Activated T-helper 1 cell treated with Interleukin-2 at 50 U/mL for 16 hours (primary cell): ENCODE data around the gene INAVA.
"Not testable (repeated sequence)": the region's sequence is repeated elsewhere in the genome, so short reads cannot be mapped to it uniquely, and the experiment has no call there.

ENCODE experiments used
- DNase-seq: peaks from one replicate; pipeline ENCODE4 v3.0.0-alpha.2; 2020; ENCODE audit warnings: low read depth

Gene INAVA

GRCh38 chr1:200922406-200922805, 27.7 kb downstream of the INAVA start:
- no peak for DNase-seq

DNA sequence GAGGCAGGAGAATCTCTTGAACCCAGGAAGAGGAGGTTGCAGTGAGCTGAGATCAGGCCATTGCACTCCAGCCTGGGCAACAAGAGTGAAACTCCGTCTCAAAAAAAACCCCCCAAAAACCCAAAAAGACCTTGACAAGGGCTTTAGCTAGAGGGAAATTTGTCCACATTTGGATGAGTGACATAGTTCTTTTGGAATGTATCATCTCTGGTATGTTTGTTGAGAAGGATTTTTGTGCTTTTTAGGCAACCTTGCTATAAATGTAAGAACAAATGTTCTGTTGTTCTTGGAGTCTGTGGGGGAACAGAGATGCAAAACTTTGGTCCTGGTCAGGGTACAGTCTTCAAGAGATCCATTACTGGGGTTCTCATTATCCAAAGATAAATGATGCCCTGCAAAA, 28.9 kb downstream of the INAVA start:
- no peak for DNase-seq

DNA sequence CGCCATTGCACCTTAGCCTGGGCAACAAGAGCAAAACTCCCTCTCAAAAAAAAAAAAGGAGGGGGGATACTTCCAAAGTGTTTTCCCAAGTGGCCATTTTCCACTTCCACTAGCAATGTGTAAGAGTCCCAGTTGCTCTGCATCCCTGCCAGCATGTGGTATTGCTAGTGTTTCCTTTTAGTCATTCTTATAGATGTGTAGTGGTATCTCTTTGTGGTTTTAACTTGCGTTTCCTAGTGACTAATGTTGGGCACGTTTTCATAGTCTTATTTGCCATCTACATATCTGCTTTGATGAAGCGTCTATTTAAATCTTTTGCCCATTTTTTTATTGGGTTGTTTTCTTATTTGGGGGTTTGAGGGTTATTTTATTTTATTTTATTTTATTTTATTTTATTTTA, 31.1 kb downstream of the INAVA start:
- no peak for DNase-seq

DNA sequence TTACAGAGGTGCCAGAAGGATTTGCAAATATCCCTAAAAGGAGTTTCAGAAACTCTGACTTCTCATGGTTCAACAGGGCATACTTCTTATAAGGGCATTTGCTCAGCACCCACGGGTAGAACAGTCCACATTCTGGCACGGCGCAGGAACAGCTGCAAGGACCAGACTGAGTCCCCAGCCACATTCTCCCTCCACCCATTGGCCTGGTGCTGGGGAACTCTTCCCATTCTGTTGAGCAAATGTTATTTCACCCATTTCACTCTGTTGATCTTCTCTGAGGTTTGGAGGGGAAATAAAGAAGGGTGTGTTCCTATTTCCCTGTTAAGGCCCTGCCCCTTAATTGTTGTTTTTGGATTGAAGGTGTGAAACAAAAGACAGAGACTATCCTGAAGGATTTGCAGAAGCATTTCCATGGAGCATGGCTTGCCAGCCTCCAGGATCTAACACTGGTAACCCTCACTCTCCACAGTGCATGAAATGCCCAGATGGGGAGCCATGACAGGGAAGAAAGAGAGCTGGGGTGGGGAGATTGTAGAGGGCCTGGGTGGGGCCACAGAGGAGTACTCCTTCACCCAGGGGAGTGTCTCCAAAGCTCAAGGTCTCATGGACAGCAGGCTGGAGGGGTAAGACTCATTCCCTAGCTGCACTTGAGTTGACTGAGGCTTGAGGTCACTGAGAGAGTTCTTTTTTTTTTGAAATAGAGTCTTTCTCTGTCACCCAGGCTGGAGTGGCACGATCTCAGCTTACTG, 35.0 kb downstream of the INAVA start:
- DNase-seq = no peak

GRCh38 chr1:200930285-200930684, 35.6 kb downstream of the INAVA start:
- not testable (repeated sequence) for DNase-seq

- DNase-seq = no peak
Observed at GRCh38 chr1:200931776-200932175, 37.1 kb downstream of the INAVA start.

GRCh38 chr1:200934676-200935245, 40.1 kb downstream of the INAVA start:
- DNase-seq = no peak

DNA sequence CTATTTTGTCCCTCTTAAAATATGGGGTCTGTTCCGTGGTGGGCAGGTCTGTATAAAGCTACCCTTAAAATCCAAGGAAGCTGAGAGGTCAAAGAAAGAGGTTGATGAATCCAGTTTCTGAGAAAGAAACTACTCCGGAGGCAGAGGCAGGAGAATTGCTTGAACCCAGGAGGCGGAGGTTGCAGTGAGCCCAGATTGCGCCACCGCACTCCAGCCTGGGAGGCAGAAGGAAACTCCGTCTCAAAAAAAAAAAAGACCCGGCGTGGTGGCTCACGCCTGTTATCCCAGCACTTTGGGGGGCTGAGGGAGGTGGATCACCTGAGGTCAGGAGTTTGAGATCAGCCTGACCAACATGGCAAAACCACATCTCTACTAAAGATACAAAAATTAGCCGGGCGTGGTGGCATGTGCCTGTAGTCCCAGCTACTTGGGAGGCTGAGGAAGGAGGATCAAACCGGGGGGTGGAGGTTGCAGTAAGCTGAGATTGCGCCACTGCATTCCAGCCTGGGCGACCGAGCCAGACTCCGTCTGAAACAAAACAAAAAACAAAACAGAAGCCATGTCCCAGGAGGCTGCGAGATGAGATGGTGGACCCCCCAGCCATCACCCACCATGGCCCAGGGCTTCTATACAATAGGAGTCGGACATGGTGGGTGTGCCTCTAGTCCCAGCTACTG, 40.7 kb downstream of the INAVA start:
- DNase-seq = not testable (repeated sequence)

- no peak for DNase-seq
Observed at GRCh38 chr1:200938955-200939354, 44.3 kb downstream of the INAVA start.

DNA sequence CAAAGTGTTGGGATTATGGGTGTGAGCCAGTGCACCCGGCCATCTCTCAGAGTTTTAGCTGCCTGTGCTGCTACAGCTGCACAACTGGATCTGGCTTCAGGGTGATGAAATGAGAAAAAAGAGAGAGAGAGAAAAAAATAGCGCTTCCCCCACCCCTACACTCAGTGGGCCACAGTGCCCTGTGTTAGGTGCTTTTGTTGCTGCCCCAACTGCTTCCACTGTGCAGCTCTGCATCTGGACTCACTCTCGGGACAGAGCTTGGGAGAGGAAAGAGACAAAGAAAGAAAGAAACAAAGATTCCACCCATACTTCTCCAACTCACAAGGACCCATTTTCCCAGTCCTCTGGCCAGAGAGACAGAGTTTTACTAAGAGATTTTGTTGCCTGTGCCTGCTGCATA, 50.4 kb downstream of the INAVA start:
- DNase-seq = no peak

GRCh38 chr1:200947059-200947566, 52.4 kb downstream of the INAVA start:
- no peak for DNase-seq

DNA sequence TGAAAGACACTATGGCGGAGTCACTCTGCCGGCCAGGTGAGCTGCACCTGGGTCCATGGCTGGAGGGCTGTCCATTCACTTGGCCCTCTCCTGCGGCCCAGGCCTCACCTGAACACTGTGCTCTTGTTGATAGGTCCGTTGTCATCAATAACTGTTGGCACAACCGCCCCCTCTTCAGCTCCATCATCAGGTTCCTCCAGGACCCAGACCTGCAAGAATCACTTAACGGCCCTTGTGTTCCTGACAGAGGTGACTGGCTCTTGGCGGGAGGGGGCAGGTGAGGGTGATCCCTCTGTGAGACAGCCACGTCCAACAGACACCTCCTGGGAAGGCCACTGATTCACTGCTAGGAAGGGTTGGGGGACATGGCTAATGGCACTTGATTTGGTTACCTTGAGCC, 54.9 kb downstream of the INAVA start:
- DNase-seq = no peak

DNA sequence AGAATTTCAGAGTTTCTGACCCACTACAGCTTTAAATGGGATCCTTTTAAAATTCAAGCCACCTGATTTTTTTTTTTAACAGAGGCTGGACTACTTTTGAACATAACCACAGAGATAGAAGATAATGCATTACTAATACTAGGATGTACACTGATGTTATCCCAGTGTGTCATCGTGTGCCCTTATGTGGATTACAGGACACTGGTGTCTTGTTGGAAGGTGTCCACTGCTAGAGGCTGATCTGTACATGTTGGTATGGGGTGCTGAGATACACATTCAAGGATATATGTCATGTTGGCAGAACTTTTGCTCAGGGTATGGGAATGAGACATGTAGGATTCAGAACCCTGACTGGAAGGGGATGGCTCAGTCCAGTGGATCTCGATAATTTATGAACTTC, 56.3 kb downstream of the INAVA start:
- DNase-seq = no peak

- DNase-seq = no peak
Observed at GRCh38 chr1:200954434-200954833, 59.7 kb downstream of the INAVA start.

DNA sequence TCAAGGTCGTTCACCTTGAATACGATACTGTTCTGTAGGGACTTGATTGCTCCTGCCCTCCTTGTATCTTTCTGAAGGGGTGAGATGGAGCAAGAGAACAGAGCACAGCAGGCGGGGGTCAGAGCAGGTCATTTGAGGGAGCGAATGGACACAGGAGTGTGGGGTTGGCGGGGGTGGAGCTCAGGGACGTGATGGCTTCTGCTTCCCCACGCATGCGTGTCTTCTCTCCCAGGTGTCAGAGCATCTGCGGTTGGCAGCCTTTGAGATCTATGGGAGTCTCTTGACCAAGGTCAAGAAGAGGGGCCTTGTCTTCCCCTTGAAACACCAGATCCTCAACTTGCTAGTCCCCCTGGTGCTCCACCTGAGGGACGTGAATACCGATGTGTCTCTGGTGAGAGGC, 63.9 kb downstream of the INAVA start:
- no peak for DNase-seq

- no peak for DNase-seq
Observed at GRCh38 chr1:200959411-200959921, 64.8 kb downstream of the INAVA start.

DNA sequence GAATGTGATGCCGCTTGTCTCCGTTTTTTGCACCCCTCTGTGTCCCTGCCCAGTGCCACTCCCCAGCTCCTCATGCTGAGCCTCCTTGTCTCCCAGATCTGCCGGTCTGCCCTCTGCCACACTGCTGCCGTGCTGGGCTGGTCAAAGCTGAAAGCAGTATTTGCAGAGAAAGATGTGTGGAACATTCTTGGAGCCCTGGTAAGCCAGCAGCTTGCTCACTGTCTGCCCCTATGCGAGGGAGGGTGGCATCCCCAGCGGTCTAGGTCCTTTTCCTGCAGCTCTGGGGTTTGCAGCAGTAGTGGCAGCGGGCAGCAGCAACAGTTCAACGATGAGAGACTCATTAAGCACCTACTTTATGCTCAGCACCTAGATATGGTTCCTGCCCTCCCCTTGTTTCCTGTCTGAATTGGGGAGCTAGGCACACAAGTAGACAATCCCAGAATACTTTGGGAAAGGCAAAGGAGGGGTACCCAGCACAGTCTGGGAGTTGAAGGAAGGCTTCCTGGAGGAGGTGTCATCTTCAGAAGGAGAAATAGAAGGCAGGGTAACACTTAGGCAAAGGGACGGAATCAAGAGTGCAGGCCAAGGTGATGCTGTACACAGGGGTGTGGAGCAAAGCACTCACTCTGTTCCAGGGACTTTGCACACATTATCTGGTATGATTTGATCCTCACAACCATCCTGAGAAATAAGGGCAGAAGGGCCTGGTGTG, 65.7 kb downstream of the INAVA start:
- no peak for DNase-seq

DNA sequence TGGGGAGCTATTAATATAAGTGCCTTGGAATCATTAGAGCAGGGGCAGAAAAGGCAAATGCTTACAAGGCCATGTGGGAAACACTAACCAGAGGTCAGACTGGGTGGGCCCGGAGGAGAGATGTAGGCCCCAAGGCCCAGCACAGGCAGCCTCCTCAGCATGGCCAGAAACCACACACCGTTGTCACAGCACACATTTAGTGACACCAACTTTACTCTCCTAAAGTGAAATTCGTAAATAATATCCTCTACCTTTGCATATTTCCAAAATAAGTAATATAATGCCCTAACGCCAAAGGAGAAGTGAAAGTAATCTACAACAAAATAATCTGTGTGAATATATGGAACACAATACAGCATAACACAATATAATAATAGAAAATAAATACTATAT, 66.2 kb downstream of the INAVA start:
- no peak for DNase-seq

GRCh38 chr1:200962151-200962550, 67.5 kb downstream of the INAVA start:
- DNase-seq = not testable (repeated sequence)

GRCh38 chr1:200962631-200963030, 67.9 kb downstream of the INAVA start:
- no peak for DNase-seq

DNA sequence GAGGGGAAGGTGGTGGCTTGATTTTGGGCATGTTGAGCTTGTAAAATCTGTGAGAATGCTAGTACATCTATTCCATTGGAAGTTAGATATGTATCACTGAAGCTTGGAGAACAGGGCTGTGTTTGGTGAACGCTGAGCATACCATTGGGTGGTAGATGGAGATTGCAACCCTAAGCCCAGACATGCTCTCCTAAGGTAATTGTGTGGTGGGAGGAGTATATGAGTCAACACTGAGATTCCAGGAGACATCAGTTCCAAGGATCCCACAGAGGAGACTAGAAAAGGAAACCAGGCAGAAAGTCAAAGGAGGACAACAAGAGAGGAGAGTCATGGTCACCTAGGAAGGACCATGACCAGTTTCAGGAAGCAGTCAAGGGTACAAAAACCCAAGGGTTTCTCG, 68.4 kb downstream of the INAVA start:
- no peak for DNase-seq

DNA sequence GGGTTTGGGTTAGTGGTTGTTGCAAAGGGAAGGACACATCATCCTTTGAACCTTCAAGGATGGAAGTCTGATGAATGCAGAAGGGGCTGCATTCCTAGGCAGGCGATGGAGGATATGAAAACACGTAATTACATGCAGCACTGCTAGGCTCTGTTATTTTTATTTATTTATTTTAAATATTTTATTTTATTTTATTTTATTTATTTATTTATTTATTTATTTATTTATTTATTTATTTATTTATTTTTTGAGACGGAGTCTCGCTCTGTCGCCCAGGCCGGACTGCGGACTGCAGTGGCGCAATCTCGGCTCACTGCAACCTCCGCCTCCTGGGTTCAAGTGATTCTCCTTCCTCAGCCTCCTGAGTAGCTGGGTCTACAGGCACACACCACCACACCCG, 69.2 kb downstream of the INAVA start:
- not testable (repeated sequence) for DNase-seq
